Bronchial epithelial cell (primary cell): ENCODE data around the gene ENOX2. TPM values are rescaled to one million over a fixed set of nuclear protein-coding genes. Genes with fewer than 3 reads are reported as not detected.

ENCODE experiments used
- DNase-seq: peaks from one replicate; pipeline ENCODE4 v3.0.0-alpha.2; 2010; ENCODE audit warnings: low read depth
- FAIRE-seq: peaks from 2 replicates; lab custom pipeline; 2011; peaks lifted over from hg19 to GRCh38; lab: Jason Lieb, UNC
- H3K27me3 ChIP-seq: 2 replicates; pipeline ENCODE4 v1.5.1; 2011; ENCODE audit warnings: low read length; ENCODE audit not compliant: control insufficient read depth, insufficient read depth
- H3K36me3 ChIP-seq: 2 replicates; pipeline ENCODE4 v1.5.1; 2011; ENCODE audit warnings: low read length; ENCODE audit not compliant: control insufficient read depth, insufficient read depth
- H3K4me3 ChIP-seq: 2 replicates; pipeline ENCODE4 v1.5.1; 2011; ENCODE audit warnings: mild to moderate bottlenecking, low read depth, low read length, control low read depth
- CTCF ChIP-seq: IDR thresholded peaks from 2 replicates; pipeline ENCODE4 v1.5.1; 2011; ENCODE audit warnings: mild to moderate bottlenecking, moderate library complexity, low read length, control low read depth, inconsistent platforms; ENCODE audit not compliant: insufficient read depth, severe bottlenecking
- total RNA-seq: library from RNA; depleted of rRNA; stranded (reverse); fragments of >200 nt; gene quantifications from 2 replicates; pipeline ENCODE4 v1.2.1, GENCODE V29; 2014

Gene ENOX2
- total RNA-seq, 1 donor from 2014 or later, result 13.2 TPM

- FAIRE-seq, result no peak
- no peaks in the 10 kb centered on the region for H3K36me3 ChIP-seq
- TF ChIP-seq CTCF, result no peak
- no peak for DNase-seq
- H3K27me3 ChIP-seq, result no peaks in the 10 kb centered on the region
- no peak overlapping the region for H3K4me3 ChIP-seq
Measured at GRCh38 chrX:130789793-130790192, 113.2 kb downstream of the ENOX2 start.

- no peak for FAIRE-seq
- H3K36me3 ChIP-seq, result no peaks in the 10 kb centered on the region
- no peak for TF ChIP-seq CTCF
- no peak overlapping the region for H3K4me3 ChIP-seq
- no peak for DNase-seq
- H3K27me3 ChIP-seq, result no peaks in the 10 kb centered on the region
Measured at GRCh38 chrX:130788786-130789581, 114.0 kb downstream of the ENOX2 start.

- Histone ChIP-seq H3K4me3 (no peak overlapping the region), H3K27me3 (no peaks in the 10 kb centered on the region), H3K36me3 (no peaks in the 10 kb centered on the region)
- TF ChIP-seq CTCF, result no peak
- no peak for DNase-seq
- no peak for FAIRE-seq
Measured at GRCh38 chrX:130786030-130786429, 117.0 kb downstream of the ENOX2 start.

GRCh38 chrX:130778773-130779172 lies 124.2 kb downstream of the ENOX2 start:
- no peak for FAIRE-seq
- H3K4me3 ChIP-seq, result no peak overlapping the region
- no peak for TF ChIP-seq CTCF
- no peaks in the 10 kb centered on the region for H3K27me3 ChIP-seq
- no peaks in the 10 kb centered on the region for H3K36me3 ChIP-seq
- DNase-seq, result peak; percentile 38

- no peak for TF ChIP-seq CTCF
- H3K4me3 ChIP-seq, result no peak overlapping the region
- DNase-seq (no peak), FAIRE-seq (no peak)
- no peaks in the 10 kb centered on the region for H3K27me3 ChIP-seq
- H3K36me3 ChIP-seq, result no peaks in the 10 kb centered on the region
Measured at GRCh38 chrX:130775849-130776248, 127.2 kb downstream of the ENOX2 start.

GRCh38 chrX:130772776-130773143 lies 130.2 kb downstream of the ENOX2 start:
- no peak overlapping the region for H3K4me3 ChIP-seq
- H3K27me3 ChIP-seq, result no peaks in the 10 kb centered on the region
- FAIRE-seq (no peak), DNase-seq (peak; percentile 38)
- TF ChIP-seq CTCF, result no peak
- no peaks in the 10 kb centered on the region for H3K36me3 ChIP-seq
